Neuronal stem cell (in vitro differentiated cells): Measurements from ENCODE around the gene RSPRY1.

ENCODE experiments used
- DNase-seq: peaks from one replicate; pipeline ENCODE4 v3.0.0-alpha.2; 2013; ENCODE audit warnings: low spot score
- H2AFZ ChIP-seq: one replicate; pipeline ENCODE4 v1.6.1; 2013; ENCODE audit warnings: mild to moderate bottlenecking, low read length, inconsistent platforms
- H2AK5ac ChIP-seq: 2 replicates; pipeline ENCODE4 v1.6.1; 2013; ENCODE audit warnings: low read depth, mild to moderate bottlenecking, inconsistent platforms, low read length, moderate library complexity, mixed read lengths
- H2BK120ac ChIP-seq: 2 replicates; pipeline ENCODE4 v1.6.1; 2013; ENCODE audit warnings: low read depth, mild to moderate bottlenecking, inconsistent platforms, low read length, moderate library complexity, mixed read lengths
- H2BK12ac ChIP-seq: one replicate; pipeline ENCODE4 v1.6.1; 2013; ENCODE audit warnings: low read length, inconsistent platforms
- H2BK15ac ChIP-seq: 2 replicates; pipeline ENCODE4 v1.6.1; 2013; ENCODE audit warnings: mild to moderate bottlenecking, low read length, inconsistent platforms, mixed read lengths
- H2BK5ac ChIP-seq: one replicate; pipeline ENCODE4 v1.6.1; 2013; ENCODE audit warnings: inconsistent platforms, mild to moderate bottlenecking, low read length, moderate library complexity
- H3K14ac ChIP-seq: one replicate; pipeline ENCODE4 v1.6.1; 2013; ENCODE audit warnings: low read length, inconsistent platforms
- H3K18ac ChIP-seq: 2 replicates; pipeline ENCODE4 v1.6.1; 2013; ENCODE audit warnings: low read length, inconsistent platforms
- H3K23ac ChIP-seq: 2 replicates; pipeline ENCODE4 v1.6.1; 2013; ENCODE audit warnings: low read depth, mild to moderate bottlenecking, mixed read lengths, low read length, inconsistent platforms; ENCODE audit not compliant: poor library complexity
- H3K27ac ChIP-seq: replicated peaks from 3 replicates; pipeline ENCODE4 v1.5.1; 2013; ENCODE audit warnings: low read length, inconsistent platforms
- H3K27me3 ChIP-seq, 3 experiments: 2 replicates each; pipeline ENCODE4 v1.6.1; 2013; ENCODE audit warnings: low read length in 3 of 3, mild to moderate bottlenecking in 2 of 3, inconsistent platforms in 1 of 3, low read depth in 1 of 3, mixed read lengths in 1 of 3, moderate library complexity in 1 of 3; ENCODE audit not compliant: control insufficient read depth in 3 of 3, insufficient read depth in 3 of 3
- H3K36me3 ChIP-seq, 2 donors: replicated peaks in 1 of 2; 2 replicates each; pipeline ENCODE4 v1.6.1; 2013; ENCODE audit warnings: low read length in 2 of 2; ENCODE audit not compliant: control insufficient read depth in 2 of 2, insufficient read depth in 2 of 2
- H3K4ac ChIP-seq: 2 replicates; pipeline ENCODE4 v1.6.1; 2013; ENCODE audit warnings: inconsistent platforms, mild to moderate bottlenecking, low read length, moderate library complexity
- H3K4me1 ChIP-seq, 2 donors: 1 replicate in 1 of 2; 2 replicates in 1 of 2; pipeline ENCODE4 v1.6.1; 2013; ENCODE audit warnings: low read length in 2 of 2, low read depth in 1 of 2; ENCODE audit not compliant: control insufficient read depth in 2 of 2, insufficient read depth in 1 of 2
- H3K4me2 ChIP-seq: one replicate; pipeline ENCODE4 v1.6.1; 2013; ENCODE audit warnings: mild to moderate bottlenecking, low read length, inconsistent platforms; ENCODE audit not compliant: insufficient read depth, poor library complexity, severe bottlenecking
- H3K4me3 ChIP-seq, 2 donors: 2 replicates each; pipeline ENCODE4 v1.5.1; 2013; ENCODE audit warnings: low read length in 2 of 2, mild to moderate bottlenecking in 2 of 2, inconsistent platforms in 1 of 2, moderate library complexity in 1 of 2
- H3K79me1 ChIP-seq: one replicate; pipeline ENCODE4 v1.6.1; 2013; ENCODE audit warnings: low read depth, mild to moderate bottlenecking, inconsistent platforms, low read length, moderate library complexity
- H3K9ac ChIP-seq: one replicate; pipeline ENCODE4 v1.6.1; 2013; ENCODE audit warnings: mild to moderate bottlenecking, low read depth, low read length, inconsistent platforms; ENCODE audit not compliant: poor library complexity
- H3K9me3 ChIP-seq, 2 donors: replicated peaks in 1 of 2; 2 replicates each; pipeline versions ENCODE3 to v1.6.1; 2013; ENCODE audit warnings: low read length in 2 of 2, mild to moderate bottlenecking in 2 of 2, inconsistent platforms in 1 of 2, low read depth in 1 of 2, mixed read lengths in 1 of 2, moderate library complexity in 1 of 2; ENCODE audit not compliant: control insufficient read depth in 2 of 2, insufficient read depth in 1 of 2
- H4K8ac ChIP-seq: one replicate; pipeline ENCODE4 v1.6.1; 2013; ENCODE audit warnings: low read depth, mild to moderate bottlenecking, inconsistent platforms, low read length, moderate library complexity
- H4K91ac ChIP-seq: one replicate; pipeline ENCODE4 v1.6.1; 2013; ENCODE audit warnings: low read length, low read depth, mild to moderate bottlenecking, inconsistent platforms; ENCODE audit not compliant: poor library complexity
- WGBS, 2 donors: extraction: QIAGEN DNeasy Blood & Tissue Kit; methylation state at CpG; one replicate each; pipeline ENCODE4 v1.1.7; 2013; ENCODE audit warnings: missing lambda C conversion rate in 2 of 2, mixed read lengths in 1 of 2; ENCODE audit not compliant: insufficient read length in 2 of 2, insufficient replicate concordance in 1 of 2; ENCODE audit errors: extremely low coverage in 2 of 2; 5-methylcytosine and 5-hydroxymethylcytosine counted together

RSPRY1 gene

GRCh38 chr16:57283214-57283958, 97.3 kb downstream of the RSPRY1 start:
- H2BK12ac ChIP-seq, result no peak overlapping the region
- H3K79me1 ChIP-seq, result no peaks in the 10 kb centered on the region
- WGBS, 2 donors, result no CpG with 5 or more reads among the region's 24 CpGs
- H3K27me3 ChIP-seq, result peaks cover 12 to 56% (median 28%) of the 10 kb centered on the region in 3 experiments
- H2BK120ac ChIP-seq, result peak overlapping the region; percentile 55
- H4K8ac ChIP-seq, result no peak overlapping the region
- H2AFZ ChIP-seq, result no peak overlapping the region
- peak overlapping the region; percentile 72 for H2AK5ac ChIP-seq
- peak overlapping the region; percentile 32 for H2BK5ac ChIP-seq
- peaks cover 0 to 4% of the 10 kb centered on the region in 2 donors for H3K4me1 ChIP-seq
- no peak overlapping the region for H3K18ac ChIP-seq
- peaks cover 0 to 2% of the 10 kb centered on the region in 2 donors for H3K9me3 ChIP-seq
- no peak overlapping the region for H4K91ac ChIP-seq
- peak overlapping the region; percentile 95 for H3K4me2 ChIP-seq
- H3K14ac ChIP-seq, result peak overlapping the region; percentile 65
- H3K27ac ChIP-seq, result no peak overlapping the region
- H2BK15ac ChIP-seq, result no peak overlapping the region
- peak overlapping the region in 1 of 2 donors; percentile 83 for H3K4me3 ChIP-seq
- no peak overlapping the region for H3K4ac ChIP-seq
- no peak for DNase-seq
- H3K36me3 ChIP-seq, result no peaks in the 10 kb centered on the region
- no peak overlapping the region for H3K9ac ChIP-seq
- no peak overlapping the region for H3K23ac ChIP-seq

- peak overlapping the region; percentile 78 for H3K9ac ChIP-seq
- H4K91ac ChIP-seq, result no peak overlapping the region
- peaks cover 12 to 56% (median 28%) of the 10 kb centered on the region in 3 experiments for H3K27me3 ChIP-seq
- peak overlapping the region; percentile 69 for H2BK15ac ChIP-seq
- H3K18ac ChIP-seq, result peak overlapping the region; percentile 98
- H3K4ac ChIP-seq, result no peak overlapping the region
- H3K79me1 ChIP-seq, result no peaks in the 10 kb centered on the region
- H2BK12ac ChIP-seq, result peak overlapping the region; percentile 93
- H2AK5ac ChIP-seq, result peak overlapping the region; percentile 72
- H3K4me1 ChIP-seq, result peaks cover 0 to 4% of the 10 kb centered on the region in 2 donors
- peak overlapping the region in 1 of 2 donors; percentile 83 for H3K4me3 ChIP-seq
- H3K36me3 ChIP-seq, result no peaks in the 10 kb centered on the region
- H3K9me3 ChIP-seq, result peaks cover 0 to 2% of the 10 kb centered on the region in 2 donors
- H3K14ac ChIP-seq, result peak overlapping the region; percentile 65
- H3K27ac ChIP-seq, result no peak overlapping the region
- H2BK5ac ChIP-seq, result peak overlapping the region; percentile 32
- WGBS, 2 donors, result no CpG with 5 or more reads among the region's 14 CpGs
- H3K23ac ChIP-seq, result peak overlapping the region; percentile 96
- no peak overlapping the region for H4K8ac ChIP-seq
- peak overlapping the region; percentile 94 for H2AFZ ChIP-seq
- H2BK120ac ChIP-seq, result peak overlapping the region; percentile 55
- H3K4me2 ChIP-seq, result peak overlapping the region; percentile 95
- DNase-seq, result no peak
These were observed 97.8 kb downstream of the RSPRY1 start for GRCh38 chr16:57283959-57284208.

- DNase-seq, result no peak
- peak within 1 kb of the TSS; percentile 55 for H2BK120ac ChIP-seq
- H3K4ac ChIP-seq, result no peak within 1 kb of the TSS
- H3K4me2 ChIP-seq, result peak within 1 kb of the TSS; percentile 95
- H3K4me1 ChIP-seq, result peaks cover 0 to 5% of the 10 kb centered on the region in 2 donors
- H3K79me1 ChIP-seq, result no peaks in the 10 kb centered on the region
- peak within 1 kb of the TSS; percentile 98 for H3K18ac ChIP-seq
- H3K9me3 ChIP-seq, result peaks cover 0 to 2% of the 10 kb centered on the region in 2 donors
- H3K36me3 ChIP-seq, result no peaks in the 10 kb centered on the region
- H2BK12ac ChIP-seq, result peak within 1 kb of the TSS; percentile 93
- peaks cover 12 to 56% (median 28%) of the 10 kb centered on the region in 3 experiments for H3K27me3 ChIP-seq
- H3K4me3 ChIP-seq, result peak within 1 kb of the TSS; percentile 42 to 83
- H2BK5ac ChIP-seq, result peak within 1 kb of the TSS; percentile 32
- H3K27ac ChIP-seq, result no peak within 1 kb of the TSS
- no peak within 1 kb of the TSS for H4K8ac ChIP-seq
- peak within 1 kb of the TSS; percentile 94 for H2AFZ ChIP-seq
- peak within 1 kb of the TSS; percentile 72 for H2AK5ac ChIP-seq
- H4K91ac ChIP-seq, result peak within 1 kb of the TSS; percentile 40
- H3K9ac ChIP-seq, result peak within 1 kb of the TSS; percentile 78
- no CpG with 5 or more reads among the region's 95 CpGs for WGBS, 2 donors
- H2BK15ac ChIP-seq, result peak within 1 kb of the TSS; percentile 69
- H3K23ac ChIP-seq, result peak within 1 kb of the TSS; percentile 96
- peak within 1 kb of the TSS; percentile 65 for H3K14ac ChIP-seq
These were observed 98.3 kb downstream of the RSPRY1 start, which contains the start of gene PLLP for GRCh38 chr16:57284209-57284951. TSS of gene PLLP (minus strand) at chr16:57284672. CDS start at chr16:57284540, 132 bp downstream.

- Histone ChIP-seq H3K79me1 (no peaks in the 10 kb centered on the region), H4K8ac (no peak overlapping the region), H2BK5ac (peak overlapping the region; percentile 32), H3K4ac (no peak overlapping the region), H3K36me3 (no peaks in the 10 kb centered on the region), H3K27me3 (peaks cover 12 to 59% (median 28%) of the 10 kb centered on the region in 3 experiments), H3K14ac (no peak overlapping the region), H3K4me1 (peaks cover 0 to 6% of the 10 kb centered on the region in 2 donors), H2AK5ac (no peak overlapping the region), H3K18ac (peak overlapping the region; percentile 89), H3K4me2 (peak overlapping the region; percentile 95), H3K9me3 (peaks cover 0 to 2% of the 10 kb centered on the region in 2 donors), H2AFZ (peak overlapping the region; percentile 94), H3K4me3 (peak overlapping the region; percentile 42 to 83), H3K9ac (peak overlapping the region; percentile 52), H3K27ac (no peak overlapping the region), H2BK15ac (peak overlapping the region; percentile 53), H2BK120ac (no peak overlapping the region), H2BK12ac (no peak overlapping the region), H4K91ac (no peak overlapping the region), H3K23ac (no peak overlapping the region)
- no peak for DNase-seq
- WGBS, 2 donors, result no CpG with 5 or more reads among the region's 22 CpGs
These were observed 98.8 kb downstream of the RSPRY1 start for GRCh38 chr16:57284952-57285363.
